BLaER1 treated with 17β-estradiol and CSF1 and Interleukin-3, amounts not matched to agents 10 nM and 100 nM (cell line): ENCODE results near the gene TBL1XR1.

Experiments used
- H3K27ac ChIP-seq, 11 experiments: shearing (Covaris generic); formaldehyde crosslinking; 2 replicates each; pipeline ENCODE4 v1.8.1; 2022
- H3K27me3 ChIP-seq, 11 experiments: shearing (Covaris generic); formaldehyde crosslinking; 2 replicates each; pipeline ENCODE4 v1.8.1; 2022
- H3K36me3 ChIP-seq, 11 experiments: shearing (Covaris generic); formaldehyde crosslinking; 2 replicates each; pipeline ENCODE4 v1.8.1; 2022
- H3K4me1 ChIP-seq, 10 experiments: shearing (Covaris generic); formaldehyde crosslinking; 2 replicates each; pipeline ENCODE4 v1.8.1; 2022
- H3K4me2 ChIP-seq, 11 experiments: shearing (Covaris generic); formaldehyde crosslinking; 2 replicates each; pipeline ENCODE4 v1.8.1; 2022
- H3K4me3 ChIP-seq, 10 experiments: shearing (Covaris generic); formaldehyde crosslinking; 2 replicates each; pipeline ENCODE4 v1.8.1; 2022
- H3K9ac ChIP-seq, 11 experiments: shearing (Covaris generic); formaldehyde crosslinking; 2 replicates each; pipeline ENCODE4 v1.8.1; 2022
- H3K9me3 ChIP-seq, 11 experiments: shearing (Covaris generic); formaldehyde crosslinking; replicated peaks in 1 of 11; 2 replicates each; pipeline ENCODE4 v1.8.1; 2022
- H4K20me1 ChIP-seq, 11 experiments: shearing (Covaris generic); formaldehyde crosslinking; 2 replicates each; pipeline ENCODE4 v1.8.1; 2022
- Cebpa-rat ChIP-seq, 11 experiments: shearing (Covaris generic); IDR thresholded peaks; 2 replicates each; pipeline ENCODE4 v1.8.1; 2022

The TBL1XR1 gene

DNA sequence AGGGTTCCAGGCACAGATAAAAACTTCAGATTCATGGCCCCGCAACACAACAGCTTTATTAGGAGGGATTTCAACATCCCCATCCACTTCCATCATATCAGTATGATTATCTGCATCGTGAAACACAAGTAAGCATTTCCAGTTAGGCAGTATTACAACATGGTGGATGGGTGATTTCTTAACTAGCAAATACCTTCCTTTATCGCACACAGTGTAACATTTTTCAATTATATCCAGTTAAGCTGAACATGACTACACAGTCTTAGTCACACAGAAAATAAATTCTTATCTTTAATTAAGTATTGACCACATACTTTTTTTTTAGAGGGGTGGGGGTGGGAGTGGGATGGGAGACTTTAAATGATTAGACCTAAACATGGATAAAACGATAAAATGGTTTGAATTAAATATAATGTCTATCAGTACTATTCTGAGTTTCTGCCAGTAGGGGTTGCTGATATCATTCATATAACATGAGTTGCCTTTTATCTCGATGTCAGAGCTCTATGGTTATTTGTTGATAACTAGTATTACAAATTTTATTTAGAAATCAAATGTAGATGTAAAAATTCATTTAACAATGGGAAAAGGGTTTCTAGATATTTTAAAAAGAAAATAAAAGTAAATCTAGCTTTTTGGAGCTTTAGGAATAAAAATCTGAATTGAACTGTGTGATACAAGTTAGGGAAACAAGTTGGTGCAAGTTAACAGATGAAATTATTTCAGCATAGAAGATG, 146.6 kb downstream of the TBL1XR1 start:
- H3K4me1 ChIP-seq: peaks cover 0 to 38% (median 19%) of the 10 kb centered on the region in 10 experiments; a peak in 14 of 20 replicates
- no peak for TF ChIP-seq Cebpa-rat (IDR thresholded peaks at IDR 0.05)
- H3K27me3 ChIP-seq: no peaks in the 10 kb centered on the region
- H3K36me3 ChIP-seq: peaks cover 73 to 86% (median 80%) of the 10 kb centered on the region in 11 experiments
- H4K20me1 ChIP-seq: peaks cover 0 to 69% (median 17%) of the 10 kb centered on the region in 11 experiments; a peak in 12 of 22 replicates
- H3K27ac ChIP-seq: peak overlapping the region in 5 of 11 experiments; percentile 0 to 34 (median 12); a peak in 2 of 22 replicates
- no peak overlapping the region for H3K4me3 ChIP-seq
- no peak overlapping the region for H3K9ac ChIP-seq
- H3K4me2 ChIP-seq: no peak overlapping the region; a peak in 1 of 22 replicates
- H3K9me3 ChIP-seq: peaks cover 0 to 4% (median 0%) of the 10 kb centered on the region in 11 experiments; a peak in 4 of 22 replicates

DNA sequence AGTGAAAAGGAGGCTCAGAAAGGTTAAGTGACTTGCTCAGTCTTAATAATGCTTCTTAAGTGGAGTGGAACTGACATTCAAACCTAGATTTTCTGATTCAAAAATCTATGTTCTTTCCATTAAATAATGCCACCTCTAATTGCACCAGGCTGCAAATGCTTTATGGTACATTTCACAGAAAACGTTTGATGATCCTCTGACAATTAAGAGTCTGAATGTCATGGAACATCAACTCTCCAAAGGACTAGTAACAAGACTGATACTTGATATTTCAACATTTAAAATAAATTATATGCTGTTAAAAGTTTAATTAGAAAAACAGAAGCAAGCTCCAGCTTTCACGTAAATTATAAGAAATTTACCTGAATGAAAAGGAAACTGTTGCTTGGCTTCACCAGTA, 151.5 kb downstream of the TBL1XR1 start:
- no peak overlapping the region for H3K4me2 ChIP-seq
- H3K4me3 ChIP-seq: no peak overlapping the region
- H3K9ac ChIP-seq: no peak overlapping the region
- peaks cover 0 to 22% (median 19%) of the 10 kb centered on the region in 11 experiments; a peak in 13 of 22 replicates for H3K9me3 ChIP-seq
- peaks cover 0 to 33% (median 9%) of the 10 kb centered on the region in 10 experiments; a peak in 9 of 20 replicates for H3K4me1 ChIP-seq
- H4K20me1 ChIP-seq: peaks cover 0 to 48% (median 9%) of the 10 kb centered on the region in 11 experiments; a peak in 10 of 22 replicates
- H3K36me3 ChIP-seq: peaks cover 93 to 100% (median 99%) of the 10 kb centered on the region in 11 experiments
- no peaks in the 10 kb centered on the region for H3K27me3 ChIP-seq
- TF ChIP-seq Cebpa-rat (IDR thresholded peaks at IDR 0.05): no peak
- H3K27ac ChIP-seq: no peak overlapping the region

DNA sequence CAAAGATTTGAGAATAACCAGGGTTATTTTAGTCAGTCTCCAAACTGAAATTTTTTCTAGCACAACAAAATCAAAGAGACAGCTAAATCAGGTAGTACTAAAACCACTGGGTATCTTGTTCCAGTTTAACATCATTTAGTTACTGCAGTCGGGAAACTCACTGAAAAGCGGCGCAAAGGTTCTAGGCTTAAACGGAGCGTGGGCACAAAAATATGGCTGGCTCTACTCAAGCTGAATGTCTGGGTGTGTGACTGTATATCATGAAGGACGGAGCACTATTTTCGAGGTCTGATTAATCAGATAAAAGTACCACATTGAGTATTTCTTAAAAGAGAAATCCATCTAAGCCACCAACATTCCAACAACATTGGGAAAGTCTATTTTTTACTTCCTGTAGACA, 152.1 kb downstream of the TBL1XR1 start:
- H3K27ac ChIP-seq: no peak overlapping the region
- H3K9ac ChIP-seq: no peak overlapping the region
- H4K20me1 ChIP-seq: peaks cover 0 to 50% (median 9%) of the 10 kb centered on the region in 11 experiments; a peak in 10 of 22 replicates
- peaks cover 0 to 33% (median 9%) of the 10 kb centered on the region in 10 experiments; a peak in 9 of 20 replicates for H3K4me1 ChIP-seq
- no peak for TF ChIP-seq Cebpa-rat (IDR thresholded peaks at IDR 0.05)
- peaks cover 0 to 22% (median 19%) of the 10 kb centered on the region in 11 experiments; a peak in 13 of 22 replicates for H3K9me3 ChIP-seq
- H3K4me3 ChIP-seq: no peak overlapping the region
- H3K36me3 ChIP-seq: peaks cover 94 to 100% (median 100%) of the 10 kb centered on the region in 11 experiments
- no peaks in the 10 kb centered on the region for H3K27me3 ChIP-seq
- no peak overlapping the region for H3K4me2 ChIP-seq

DNA sequence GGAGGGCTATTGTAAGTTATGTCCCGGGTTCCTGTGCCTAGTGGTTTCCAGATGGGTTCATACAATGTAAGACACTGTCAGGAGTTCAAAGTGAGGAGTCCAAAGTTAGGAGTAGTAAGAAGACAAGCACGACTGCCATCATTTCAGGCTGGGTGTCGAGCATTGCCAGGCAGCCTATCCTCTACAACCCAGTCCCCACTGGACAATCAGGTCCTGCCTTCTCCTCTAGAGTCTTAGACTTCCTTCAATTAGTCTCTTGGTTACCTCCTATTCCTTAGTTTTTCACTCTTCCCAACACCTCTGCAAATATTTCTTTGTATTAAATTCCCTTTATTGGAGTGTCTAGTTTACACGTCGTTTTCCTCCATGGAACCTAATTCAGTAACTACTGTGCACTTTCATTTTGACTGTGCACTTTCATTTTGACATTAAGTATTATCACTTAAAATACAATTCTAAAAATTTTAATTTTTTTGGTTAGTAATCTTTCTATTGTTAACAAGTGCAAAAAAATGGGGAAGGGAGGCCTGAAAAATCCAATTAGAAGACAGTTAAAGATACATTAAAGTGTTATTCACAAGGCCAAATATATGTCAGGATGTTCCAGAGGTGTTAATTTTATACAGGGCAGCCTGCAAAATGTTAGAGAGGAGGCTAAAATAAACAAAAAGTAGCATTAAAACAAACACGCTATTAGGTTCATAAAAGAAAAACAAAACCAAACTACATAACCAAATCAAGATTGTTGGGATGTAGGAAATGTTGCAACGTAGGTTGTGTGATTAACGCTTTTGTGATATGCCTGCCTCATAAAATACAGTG, 155.3 kb downstream of the TBL1XR1 start:
- peaks cover 0 to 25% (median 9%) of the 10 kb centered on the region in 10 experiments; a peak in 9 of 20 replicates for H3K4me1 ChIP-seq
- H3K27ac ChIP-seq: peak overlapping the region in 2 of 11 experiments; percentile 3 to 17; a peak in 2 of 22 replicates
- H3K9me3 ChIP-seq: peaks cover 0 to 22% (median 19%) of the 10 kb centered on the region in 11 experiments; a peak in 13 of 22 replicates
- peak overlapping the region in 3 of 11 experiments; percentile 17 to 34 (median 25); a peak in 4 of 22 replicates for H3K4me2 ChIP-seq
- peaks cover 0 to 67% (median 9%) of the 10 kb centered on the region in 11 experiments; a peak in 11 of 22 replicates for H4K20me1 ChIP-seq
- H3K4me3 ChIP-seq: no peak overlapping the region
- no peak overlapping the region for H3K9ac ChIP-seq
- H3K27me3 ChIP-seq: no peaks in the 10 kb centered on the region
- H3K36me3 ChIP-seq: peaks cover 94 to 100% (median 100%) of the 10 kb centered on the region in 11 experiments
- TF ChIP-seq Cebpa-rat (IDR thresholded peaks at IDR 0.05): no peak

DNA sequence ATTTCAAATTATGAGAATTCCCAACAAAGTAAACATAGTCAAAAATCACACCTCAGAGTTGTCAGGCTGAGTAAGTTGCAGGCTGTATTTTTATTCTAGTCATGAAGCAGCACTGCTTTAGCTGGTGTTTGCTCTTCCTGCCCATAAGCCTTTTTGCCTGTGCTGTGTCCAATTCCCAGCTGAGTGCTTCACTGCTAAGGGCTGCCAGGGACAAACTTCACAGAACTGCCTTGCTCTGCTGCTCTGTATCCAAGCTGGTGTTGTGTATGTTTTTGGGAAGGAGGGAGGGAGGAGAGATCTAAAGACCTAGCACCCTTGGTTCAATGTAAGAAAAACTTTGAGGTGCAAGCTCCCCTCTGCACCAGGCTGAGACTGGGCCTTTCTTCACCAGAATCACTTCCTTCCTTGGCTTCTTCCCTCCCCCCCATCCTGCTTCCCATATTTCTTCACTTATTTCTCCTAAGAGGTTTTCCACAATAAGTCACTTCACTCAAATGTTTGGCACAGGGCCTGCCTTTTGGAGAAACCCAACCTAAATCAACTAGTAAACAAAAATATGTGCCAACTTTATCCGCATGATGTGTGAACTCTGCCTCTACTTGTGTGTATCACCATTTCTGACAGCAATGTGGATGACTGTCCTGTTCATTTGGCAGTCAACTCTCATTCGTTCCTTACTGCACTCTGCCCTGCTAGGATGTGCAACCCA, 156.1 kb downstream of the TBL1XR1 start:
- H3K27me3 ChIP-seq: no peaks in the 10 kb centered on the region
- H3K4me2 ChIP-seq: peak overlapping the region in 3 of 11 experiments; percentile 17 to 34 (median 25); a peak in 4 of 22 replicates
- no peak overlapping the region for H3K4me3 ChIP-seq
- TF ChIP-seq Cebpa-rat (IDR thresholded peaks at IDR 0.05): no peak
- H3K36me3 ChIP-seq: peaks cover 94 to 100% (median 100%) of the 10 kb centered on the region in 11 experiments
- peaks cover 0 to 22% (median 19%) of the 10 kb centered on the region in 11 experiments; a peak in 13 of 22 replicates for H3K9me3 ChIP-seq
- no peak overlapping the region; a peak in 1 of 22 replicates for H3K9ac ChIP-seq
- peaks cover 0 to 17% (median 9%) of the 10 kb centered on the region in 10 experiments; a peak in 9 of 20 replicates for H3K4me1 ChIP-seq
- peaks cover 0 to 67% (median 9%) of the 10 kb centered on the region in 11 experiments; a peak in 11 of 22 replicates for H4K20me1 ChIP-seq
- peak overlapping the region in 1 of 11 experiments; percentile 17; a peak in 1 of 22 replicates for H3K27ac ChIP-seq

DNA sequence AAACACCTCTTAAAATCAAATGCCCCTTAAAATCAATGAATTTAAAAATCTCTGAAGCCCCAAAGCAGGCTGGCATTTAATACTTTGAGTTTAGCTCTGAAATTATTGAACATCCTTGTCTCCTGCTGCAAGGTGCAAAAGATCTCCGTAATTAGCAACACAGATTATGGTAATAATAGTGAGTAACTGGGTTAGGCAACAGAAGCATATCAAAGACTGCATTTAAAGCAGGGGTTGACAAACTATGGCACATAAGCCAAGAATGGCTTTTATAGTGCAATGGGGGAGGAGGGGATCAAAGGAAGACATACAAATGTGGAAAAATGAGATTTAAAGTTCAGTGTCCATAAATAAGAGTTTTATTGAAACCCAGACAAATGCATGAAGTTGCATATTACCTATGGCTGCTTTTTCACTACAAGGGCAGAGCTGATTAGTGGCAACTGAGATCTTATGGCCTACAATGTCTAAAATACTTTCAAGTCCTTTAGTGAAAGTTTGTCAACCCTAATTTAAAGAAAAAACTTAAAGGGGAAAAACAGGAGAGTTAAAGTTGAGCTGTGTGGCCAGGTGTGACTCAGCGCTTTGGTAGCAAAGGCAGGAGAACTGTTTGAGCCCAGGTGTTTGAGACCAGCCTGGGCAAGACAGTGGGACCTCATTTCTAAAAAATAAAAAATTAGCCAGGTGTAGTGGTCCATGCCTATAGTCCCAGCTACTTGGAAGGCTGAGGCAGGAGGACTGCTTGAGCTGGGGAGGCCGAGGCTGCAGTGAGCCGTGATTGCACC, 157.6 kb downstream of the TBL1XR1 start:
- H3K27me3 ChIP-seq: no peaks in the 10 kb centered on the region
- TF ChIP-seq Cebpa-rat (IDR thresholded peaks at IDR 0.05): no peak
- H4K20me1 ChIP-seq: peaks cover 0 to 74% (median 13%) of the 10 kb centered on the region in 11 experiments; a peak in 12 of 22 replicates
- H3K4me2 ChIP-seq: no peak overlapping the region
- no peak overlapping the region for H3K9ac ChIP-seq
- peaks cover 0 to 16% (median 9%) of the 10 kb centered on the region in 10 experiments; a peak in 9 of 20 replicates for H3K4me1 ChIP-seq
- H3K4me3 ChIP-seq: no peak overlapping the region
- peaks cover 92 to 100% (median 98%) of the 10 kb centered on the region in 11 experiments for H3K36me3 ChIP-seq
- peaks cover 0 to 15% (median 10%) of the 10 kb centered on the region in 11 experiments; a peak in 13 of 22 replicates for H3K9me3 ChIP-seq
- no peak overlapping the region for H3K27ac ChIP-seq

DNA sequence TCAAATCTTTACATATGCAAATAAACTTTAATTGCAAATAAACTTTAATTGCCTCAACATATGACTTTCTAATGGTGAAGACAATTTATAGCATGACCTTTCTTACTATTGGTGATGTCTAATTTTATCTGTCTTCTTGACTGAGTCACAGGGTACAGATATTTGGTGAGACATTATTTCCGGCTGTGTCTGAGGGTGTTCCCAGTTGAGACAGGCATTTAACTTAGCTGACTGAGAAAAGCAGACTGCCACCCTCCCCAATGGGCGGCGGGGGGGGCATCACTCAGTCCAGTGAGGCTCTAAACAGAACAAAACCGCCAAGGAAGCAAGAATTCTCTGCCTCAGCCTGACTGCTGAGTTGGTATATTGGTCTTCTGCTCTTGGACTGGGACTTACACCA, 160.0 kb downstream of the TBL1XR1 start:
- Histone ChIP-seq H3K9me3 (no peaks in the 10 kb centered on the region), H3K36me3 (peaks cover 91 to 100% (median 96%) of the 10 kb centered on the region in 11 experiments), H3K27me3 (no peaks in the 10 kb centered on the region), H3K4me2 (no peak overlapping the region), H3K9ac (no peak overlapping the region), H3K4me1 (peaks cover 0 to 14% (median 9%) of the 10 kb centered on the region in 10 experiments; a peak in 9 of 20 replicates), H3K4me3 (no peak overlapping the region), H3K27ac (no peak overlapping the region), H4K20me1 (peaks cover 0 to 96% (median 13%) of the 10 kb centered on the region in 11 experiments; a peak in 12 of 22 replicates)
- no peak for TF ChIP-seq Cebpa-rat (IDR thresholded peaks at IDR 0.05)
